ENCODE data around the gene EPHB1. TPM values are rescaled to one million over a fixed set of nuclear protein-coding genes. Genes with fewer than 3 reads are reported as not detected.

Gene EPHB1
- total RNA-seq, 4 donors from 2014 or later = 0.08 to 1.1 (median 0.72) TPM

GRCh38 chr3:134852893-134853351, 57.9 kb downstream of the EPHB1 start:
- 30 to 53% methylated on average over 2 to 4 of the region's 4 CpGs for WGBS, 2 donors
- H3K27me3 ChIP-seq = no peaks in the 10 kb centered on the region
- H3K4me3 ChIP-seq = no peak overlapping the region
- no peaks in the 10 kb centered on the region for H3K36me3 ChIP-seq
- intact Hi-C loops (cut with DNase I) = no loop called here
- TF ChIP-seq POLR2A (IDR thresholded peaks at IDR 0.05) (no peak), CTCF (IDR thresholded peaks at IDR 0.05) (no peak)
- no peaks in the 10 kb centered on the region for H3K9me3 ChIP-seq
- H3K4me1 ChIP-seq = no peaks in the 10 kb centered on the region
- H3K27ac ChIP-seq = no peak overlapping the region
- DNase-seq = peak; percentile 42

- no peak for DNase-seq
- H3K27me3 ChIP-seq = no peaks in the 10 kb centered on the region
- no peak overlapping the region for H3K27ac ChIP-seq
- 56 to 60% methylated on average over 5 to 6 of the region's 6 CpGs for WGBS, 2 donors
- no peaks in the 10 kb centered on the region for H3K36me3 ChIP-seq
- H3K4me3 ChIP-seq = no peak overlapping the region
- TF ChIP-seq POLR2A (IDR thresholded peaks at IDR 0.05) (no peak), CTCF (IDR thresholded peaks at IDR 0.05) (no peak)
- H3K9me3 ChIP-seq = no peaks in the 10 kb centered on the region
- intact Hi-C loops (cut with DNase I) = no loop called here
- no peaks in the 10 kb centered on the region for H3K4me1 ChIP-seq
Measured at GRCh38 chr3:134854254-134854653, 59.2 kb downstream of the EPHB1 start.

GRCh38 chr3:134857356-134857755, 62.3 kb downstream of the EPHB1 start:
- Histone ChIP-seq H3K4me3 (no peak overlapping the region), H3K27ac (no peak overlapping the region), H3K9me3 (no peaks in the 10 kb centered on the region), H3K27me3 (no peaks in the 10 kb centered on the region), H3K4me1 (no peaks in the 10 kb centered on the region), H3K36me3 (no peaks in the 10 kb centered on the region)
- TF ChIP-seq POLR2A (IDR thresholded peaks at IDR 0.05) (no peak), CTCF (IDR thresholded peaks at IDR 0.05) (no peak)
- intact Hi-C loops (cut with DNase I) = no loop called here
- 79 to 83% methylated on average over 7 of the region's 7 CpGs for WGBS, 2 donors
- DNase-seq = no peak

- no peak overlapping the region for H3K27ac ChIP-seq
- intact Hi-C loops (cut with DNase I) = no loop called here
- no peak for DNase-seq
- H3K27me3 ChIP-seq = no peaks in the 10 kb centered on the region
- no peaks in the 10 kb centered on the region for H3K9me3 ChIP-seq
- no peaks in the 10 kb centered on the region for H3K36me3 ChIP-seq
- TF ChIP-seq CTCF (IDR thresholded peaks at IDR 0.05) = no peak
- TF ChIP-seq POLR2A (IDR thresholded peaks at IDR 0.05) = no peak
- H3K4me3 ChIP-seq = no peak overlapping the region
- H3K4me1 ChIP-seq = no peaks in the 10 kb centered on the region
Measured at GRCh38 chr3:134857776-134858362, 62.8 kb downstream of the EPHB1 start.

GRCh38 chr3:134858441-134859035, 63.5 kb downstream of the EPHB1 start:
- DNase-seq = no peak
- Histone ChIP-seq H3K36me3 (no peaks in the 10 kb centered on the region), H3K27me3 (no peaks in the 10 kb centered on the region), H3K9me3 (no peaks in the 10 kb centered on the region), H3K4me1 (no peaks in the 10 kb centered on the region), H3K4me3 (no peak overlapping the region), H3K27ac (no peak overlapping the region)
- TF ChIP-seq CTCF (IDR thresholded peaks at IDR 0.05) (no peak), POLR2A (IDR thresholded peaks at IDR 0.05) (no peak)
- intact Hi-C loops (cut with DNase I) = no loop called here
- 54 to 64% methylated on average over 5 of the region's 7 CpGs for whole genome bisulfite sequencing, 2 donors

All from esophagus squamous epithelium (tissue), 5 donors.